Fibroblast of villous mesenchyme (primary cell): ENCODE data around the gene PRELID3B. TPM values are rescaled to one million over a fixed set of nuclear protein-coding genes. Genes with fewer than 3 reads are reported as not detected.

Experiments used
- DNase-seq: peaks from one replicate; pipeline ENCODE4 v3.0.0-alpha.2; 2010; ENCODE audit warnings: low read depth
- H3K4me3 ChIP-seq: 2 replicates; pipeline ENCODE4 v1.5.1; 2011; ENCODE audit warnings: low read depth, mild to moderate bottlenecking, low read length
- total RNA-seq: library from RNA; depleted of rRNA; stranded (reverse); fragments of >200 nt; gene quantifications from 2 replicates; pipeline ENCODE4 v1.2.3, GENCODE V29; 2012
- TF ChIP-seq, protein P1 (sequence below): IDR thresholded peaks from 2 replicates; pipeline ENCODE4 v1.5.1; 2012; ENCODE audit warnings: low read depth, mild to moderate bottlenecking, low read length; ENCODE audit not compliant: insufficient read depth

PRELID3B gene
- total RNA-seq, 1 donor: 85.1 TPM

DNA sequence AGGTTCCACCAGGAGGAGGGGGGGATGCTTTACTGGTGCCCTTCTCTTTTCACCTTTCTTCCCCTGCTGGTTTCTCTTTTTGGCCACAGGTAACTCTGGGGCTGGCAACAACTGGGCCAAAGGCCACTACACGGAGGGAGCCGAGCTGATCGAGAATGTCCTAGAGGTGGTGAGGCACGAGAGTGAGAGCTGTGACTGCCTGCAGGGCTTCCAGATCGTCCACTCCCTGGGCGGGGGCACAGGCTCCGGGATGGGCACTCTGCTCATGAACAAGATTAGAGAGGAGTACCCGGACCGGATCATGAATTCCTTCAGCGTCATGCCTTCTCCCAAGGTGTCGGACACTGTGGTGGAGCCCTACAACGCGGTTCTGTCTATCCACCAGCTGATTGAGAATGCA, 19.0 kb downstream of the PRELID3B start:
- no peak overlapping the region for H3K4me3 ChIP-seq

DNA sequence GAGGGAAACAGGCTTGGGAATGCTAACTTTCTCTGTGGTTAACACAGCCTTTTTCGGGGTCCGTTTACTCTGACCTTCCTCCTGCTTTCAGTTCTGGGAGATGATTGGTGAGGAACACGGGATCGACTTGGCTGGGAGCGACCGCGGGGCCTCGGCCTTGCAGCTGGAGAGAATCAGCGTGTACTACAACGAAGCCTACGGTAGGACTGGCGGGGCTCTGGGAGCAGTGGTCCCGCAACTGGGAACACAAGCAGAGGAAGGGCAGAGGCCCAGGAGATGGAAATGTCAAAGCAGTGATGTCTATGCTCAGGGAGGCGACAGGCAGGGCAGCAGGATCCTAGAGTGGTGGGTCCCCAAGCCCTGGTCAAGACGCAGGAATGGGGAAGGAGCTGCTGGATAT, 19.8 kb downstream of the PRELID3B start:
- no peak overlapping the region for H3K4me3 ChIP-seq
- TF ChIP-seq, protein P1, sequence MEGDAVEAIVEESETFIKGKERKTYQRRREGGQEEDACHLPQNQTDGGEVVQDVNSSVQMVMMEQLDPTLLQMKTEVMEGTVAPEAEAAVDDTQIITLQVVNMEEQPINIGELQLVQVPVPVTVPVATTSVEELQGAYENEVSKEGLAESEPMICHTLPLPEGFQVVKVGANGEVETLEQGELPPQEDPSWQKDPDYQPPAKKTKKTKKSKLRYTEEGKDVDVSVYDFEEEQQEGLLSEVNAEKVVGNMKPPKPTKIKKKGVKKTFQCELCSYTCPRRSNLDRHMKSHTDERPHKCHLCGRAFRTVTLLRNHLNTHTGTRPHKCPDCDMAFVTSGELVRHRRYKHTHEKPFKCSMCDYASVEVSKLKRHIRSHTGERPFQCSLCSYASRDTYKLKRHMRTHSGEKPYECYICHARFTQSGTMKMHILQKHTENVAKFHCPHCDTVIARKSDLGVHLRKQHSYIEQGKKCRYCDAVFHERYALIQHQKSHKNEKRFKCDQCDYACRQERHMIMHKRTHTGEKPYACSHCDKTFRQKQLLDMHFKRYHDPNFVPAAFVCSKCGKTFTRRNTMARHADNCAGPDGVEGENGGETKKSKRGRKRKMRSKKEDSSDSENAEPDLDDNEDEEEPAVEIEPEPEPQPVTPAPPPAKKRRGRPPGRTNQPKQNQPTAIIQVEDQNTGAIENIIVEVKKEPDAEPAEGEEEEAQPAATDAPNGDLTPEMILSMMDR: no peak
- no peak for DNase-seq

More for the DNA sequence above, 19.0 kb downstream of the PRELID3B start:
- TF ChIP-seq, protein P1: no peak
- DNase-seq: no peak

DNA sequence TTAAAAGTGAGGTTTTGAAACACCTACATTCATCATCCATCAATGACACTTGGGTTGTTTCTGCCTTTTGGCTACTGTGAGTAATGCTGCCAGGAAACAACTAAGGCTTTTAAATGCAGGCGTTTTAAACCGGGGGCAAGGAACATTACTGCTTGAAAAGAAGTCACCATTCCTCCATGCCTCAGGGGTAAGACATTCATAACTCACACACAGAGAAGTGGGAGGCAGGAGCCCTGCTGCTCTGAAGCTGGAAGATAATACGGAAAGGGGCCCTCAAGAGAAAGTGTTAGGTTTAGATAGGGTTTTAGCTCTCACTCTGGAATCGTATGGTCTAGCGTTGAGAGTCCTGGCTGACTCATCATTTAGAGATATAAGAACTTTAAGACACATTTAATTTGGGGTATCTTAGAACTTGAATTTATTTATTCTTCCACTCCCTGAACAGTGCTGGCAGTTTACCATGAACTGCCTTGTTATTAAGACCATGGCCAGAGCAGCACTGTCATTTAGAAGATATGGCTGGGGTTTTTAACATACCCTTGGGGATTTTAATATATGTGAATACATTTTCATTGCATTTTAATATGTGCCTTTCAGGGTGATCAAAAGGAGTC, 21.5 kb downstream of the PRELID3B start:
- TF ChIP-seq, protein P1: no peak
- no peak overlapping the region for H3K4me3 ChIP-seq
- peak; percentile 34 for DNase-seq

DNA sequence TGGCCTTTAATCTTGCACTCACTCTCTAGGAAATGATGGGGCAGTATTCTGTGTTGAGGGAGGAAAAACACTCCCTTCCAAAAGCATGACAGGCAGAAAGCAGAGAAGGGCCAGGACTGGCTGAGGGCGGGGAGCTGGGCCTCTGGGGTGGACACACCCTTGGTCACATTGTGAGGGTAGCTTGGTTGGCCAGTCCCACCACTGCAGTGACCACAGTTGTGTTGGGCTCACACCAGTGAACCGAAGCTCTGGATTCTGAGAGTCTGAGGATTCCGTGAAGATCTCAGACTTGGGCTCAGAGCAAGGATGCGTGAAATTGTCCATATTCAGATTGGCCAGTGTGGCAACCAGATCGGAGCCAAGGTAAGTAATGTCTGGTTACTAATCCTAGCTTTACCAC, 23.4 kb downstream of the PRELID3B start, which contains the start of gene TUBB1:
Gene TUBB1 (plus strand): TSS at position 213 of the 400 bp plus-strand sequence. CDS start 94 bp downstream, at position 307.
- no peak within 1 kb of the TSS for H3K4me3 ChIP-seq
- DNase-seq: no peak
- TF ChIP-seq, protein P1: no peak

DNA sequence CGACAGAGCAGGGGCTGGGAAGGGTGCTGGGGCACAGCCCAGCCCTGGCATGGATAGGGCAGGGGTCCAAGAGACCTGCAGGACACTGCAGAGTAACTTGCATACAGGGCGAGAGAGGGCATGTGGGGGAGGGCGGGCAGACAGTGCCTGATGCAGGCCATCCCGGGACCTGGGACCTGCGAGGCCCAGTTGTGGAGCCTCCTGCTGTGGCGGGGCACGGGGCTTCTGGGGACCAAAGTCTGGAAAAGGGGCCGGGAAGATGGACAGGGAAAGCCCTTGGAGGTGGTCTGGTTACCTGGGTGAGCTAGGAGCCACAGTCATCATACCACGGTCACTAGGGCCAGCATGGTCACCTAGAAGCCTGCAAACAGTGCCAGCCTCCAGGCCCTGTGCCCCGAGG, 23.8 kb downstream of the PRELID3B start:
- no peak overlapping the region for H3K4me3 ChIP-seq
- TF ChIP-seq, protein P1: no peak
- DNase-seq: no peak

DNA sequence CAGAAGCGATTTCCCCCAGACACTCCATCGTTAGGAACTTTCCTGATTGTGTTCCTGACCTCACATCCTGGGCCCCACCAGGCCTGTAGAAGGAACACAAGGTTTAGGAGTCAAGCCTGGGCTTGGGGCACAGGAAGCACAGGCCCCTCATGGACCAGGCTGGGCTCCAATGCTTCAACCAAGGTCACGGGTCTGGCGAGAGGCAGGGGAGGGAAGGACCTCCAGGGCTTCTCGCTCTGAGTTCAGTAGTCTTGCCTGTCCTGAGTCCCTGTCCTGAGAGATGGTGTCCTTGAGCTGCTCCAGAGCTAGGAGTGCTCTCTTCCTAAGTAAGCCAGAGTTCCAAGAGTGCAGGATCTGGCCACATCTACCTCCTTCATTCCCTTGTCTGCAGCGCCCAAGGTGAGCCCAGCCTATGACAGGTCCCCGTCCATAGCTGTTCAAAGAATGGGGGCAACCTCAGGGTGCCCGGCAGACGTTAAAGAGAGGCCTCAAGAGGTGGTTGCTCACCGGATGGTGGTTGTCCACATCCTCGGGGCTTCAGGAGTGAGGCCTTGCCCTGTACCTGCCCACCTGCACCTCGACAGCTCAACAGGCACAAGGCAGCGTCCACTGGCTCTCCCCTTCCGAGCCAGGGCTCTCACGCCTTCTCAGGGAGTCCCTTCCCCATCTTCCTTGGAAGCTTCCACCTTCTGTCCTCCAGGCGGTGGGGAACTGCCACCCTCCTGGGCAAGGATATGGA, 24.9 kb downstream of the PRELID3B start:
- H3K4me3 ChIP-seq: no peak overlapping the region
- TF ChIP-seq, protein P1: no peak
- no peak for DNase-seq
